BE2C (cell line): ENCODE data around the gene MEPCE.

Source experiments
- DNase-seq: peaks from one replicate; pipeline ENCODE4 v3.0.0-alpha.2; 2020
- H3K27me3 ChIP-seq: fragments of 250-450 bp; sonication (Bioruptor Pico); 2 replicates; pipeline ENCODE4 v1.5.1; 2020; ENCODE audit warnings: mild to moderate bottlenecking
- H3K36me3 ChIP-seq: fragments of 250-450 bp; sonication (Bioruptor Pico); 2 replicates; pipeline ENCODE4 v1.5.1; 2020; ENCODE audit warnings: mild to moderate bottlenecking
- H3K4me1 ChIP-seq: fragments of 250-450 bp; sonication (Bioruptor Pico); 2 replicates; pipeline ENCODE4 v1.5.1; 2020
- H3K4me3 ChIP-seq: 2 replicates; pipeline ENCODE4 v1.5.1; 2011; ENCODE audit warnings: low read depth, low read length
- H3K9me3 ChIP-seq: fragments of 250-450 bp; sonication (Bioruptor Pico); 2 replicates; pipeline ENCODE4 v1.5.1; 2020
- CTCF ChIP-seq: IDR thresholded peaks from 2 replicates; pipeline ENCODE4 v1.5.1; 2012; ENCODE audit warnings: mild to moderate bottlenecking, low read depth, low read length

Gene MEPCE

GRCh38 chr7:100396421-100396982 is 33.1 kb upstream of the MEPCE start:
- Histone ChIP-seq H3K4me3 (no peak overlapping the region), H3K9me3 (no peaks in the 10 kb centered on the region), H3K27me3 (no peaks in the 10 kb centered on the region), H3K4me1 (no peaks in the 10 kb centered on the region), H3K36me3 (no peaks in the 10 kb centered on the region)
- no peak for DNase-seq
- no peak for TF ChIP-seq CTCF

GRCh38 chr7:100397315-100398081 is 32.1 kb upstream of the MEPCE start:
- no peaks in the 10 kb centered on the region for H3K27me3 ChIP-seq
- H3K4me1 ChIP-seq, result no peaks in the 10 kb centered on the region
- DNase-seq, result no peak
- no peaks in the 10 kb centered on the region for H3K9me3 ChIP-seq
- TF ChIP-seq CTCF, result no peak
- H3K36me3 ChIP-seq, result no peaks in the 10 kb centered on the region
- no peak overlapping the region for H3K4me3 ChIP-seq

GRCh38 chr7:100398239-100398638 is 31.4 kb upstream of the MEPCE start:
- Histone ChIP-seq H3K9me3 (no peaks in the 10 kb centered on the region), H3K36me3 (no peaks in the 10 kb centered on the region), H3K4me1 (no peaks in the 10 kb centered on the region), H3K27me3 (no peaks in the 10 kb centered on the region), H3K4me3 (no peak overlapping the region)
- DNase-seq, result no peak
- TF ChIP-seq CTCF, result no peak

GRCh38 chr7:100400041-100400440 is 29.6 kb upstream of the MEPCE start:
- DNase-seq, result no peak
- H3K27me3 ChIP-seq, result peaks cover 8% of the 10 kb centered on the region
- no peaks in the 10 kb centered on the region for H3K9me3 ChIP-seq
- no peaks in the 10 kb centered on the region for H3K36me3 ChIP-seq
- TF ChIP-seq CTCF, result no peak
- H3K4me1 ChIP-seq, result no peaks in the 10 kb centered on the region
- no peak overlapping the region for H3K4me3 ChIP-seq

- peaks cover 10% of the 10 kb centered on the region for H3K27me3 ChIP-seq
- peak; percentile 50 for DNase-seq
- H3K4me3 ChIP-seq, result no peak overlapping the region
- peak; percentile 58 for TF ChIP-seq CTCF
- no peaks in the 10 kb centered on the region for H3K4me1 ChIP-seq
- H3K36me3 ChIP-seq, result no peaks in the 10 kb centered on the region
- H3K9me3 ChIP-seq, result no peaks in the 10 kb centered on the region
Measured at GRCh38 chr7:100400656-100401055, 29.0 kb upstream of the MEPCE start.

GRCh38 chr7:100401811-100402210 is 27.8 kb upstream of the MEPCE start:
- no peak overlapping the region for H3K4me3 ChIP-seq
- no peaks in the 10 kb centered on the region for H3K4me1 ChIP-seq
- no peak for TF ChIP-seq CTCF
- no peaks in the 10 kb centered on the region for H3K36me3 ChIP-seq
- no peak for DNase-seq
- H3K27me3 ChIP-seq, result peaks cover 21% of the 10 kb centered on the region
- H3K9me3 ChIP-seq, result no peaks in the 10 kb centered on the region
